Stimulated activated CD4-positive, alpha-beta T cell treated with anti-CD3 and anti-CD28 coated beads, Interleukin-1b, Interleukin-23, amount 100 ng/mL, for 1 hour (primary cell): ENCODE measurements around the gene AADAT.
"Not testable (repeated sequence)": the region's sequence is repeated elsewhere in the genome, so short reads cannot be mapped to it uniquely, and the experiment has no call there.

Experiments used
- DNase-seq, 2 donors: peaks; one replicate each; pipeline ENCODE4 v3.0.0-alpha.2; 2020; ENCODE audit warnings: low read depth in 2 of 2

Gene AADAT

GRCh38 chr4:170089668-170090351 lies at the start of gene AADAT:
Gene AADAT (minus strand): TSS chr4:170089956. CDS start chr4:170089690, 266 bp downstream.
- no peak for DNase-seq

GRCh38 chr4:170138580-170139194 lies 48.9 kb upstream of the AADAT start:
- peak; percentile 8 to 46 for DNase-seq

- DNase-seq = no peak
Measured at GRCh38 chr4:170137927-170138326, 48.2 kb upstream of the AADAT start.

GRCh38 chr4:170137466-170137865 lies 47.7 kb upstream of the AADAT start:
- DNase-seq = no peak

- DNase-seq = no peak
Measured at GRCh38 chr4:170134821-170135220, 45.1 kb upstream of the AADAT start.

- DNase-seq = no peak
Measured at GRCh38 chr4:170128219-170128804, 38.6 kb upstream of the AADAT start.

GRCh38 chr4:170127758-170128157 lies 38.0 kb upstream of the AADAT start:
- no peak for DNase-seq

- no peak for DNase-seq
Measured at GRCh38 chr4:170124406-170124805, 34.6 kb upstream of the AADAT start.

- DNase-seq = no peak
Measured at GRCh38 chr4:170122252-170122651, 32.5 kb upstream of the AADAT start.

- DNase-seq = no peak
Measured at GRCh38 chr4:170114636-170115035, 24.9 kb upstream of the AADAT start.

- not testable (repeated sequence) for DNase-seq
Measured at GRCh38 chr4:170114183-170114582, 24.4 kb upstream of the AADAT start.

GRCh38 chr4:170111546-170111945 lies 21.8 kb upstream of the AADAT start:
- no peak for DNase-seq

- no peak for DNase-seq
Measured at GRCh38 chr4:170111085-170111484, 21.3 kb upstream of the AADAT start.

- no peak for DNase-seq
Measured at GRCh38 chr4:170110285-170110672, 20.5 kb upstream of the AADAT start.

GRCh38 chr4:170109586-170110284 lies 20.0 kb upstream of the AADAT start:
- DNase-seq = no peak

- no peak for DNase-seq
Measured at GRCh38 chr4:170106900-170107299, 17.1 kb upstream of the AADAT start.

- no peak for DNase-seq
Measured at GRCh38 chr4:170102426-170102825, 12.7 kb upstream of the AADAT start.

GRCh38 chr4:170098171-170098570 lies 8.4 kb upstream of the AADAT start:
- not testable (repeated sequence) for DNase-seq

- DNase-seq = no peak
Measured at GRCh38 chr4:170097681-170098080, 7.9 kb upstream of the AADAT start.

GRCh38 chr4:170093973-170094535 lies 4.3 kb upstream of the AADAT start:
- no peak for DNase-seq

- no peak for DNase-seq
Measured at GRCh38 chr4:170091069-170091696, 1.4 kb upstream of the AADAT start.
